ENCODE measurements around the gene HAX1.

- TF ChIP-seq POLR2A (IDR thresholded peaks at IDR 0.05; ENCODE audit: low read length) = peak; percentile 24
- TF ChIP-seq GATA1 (IDR thresholded peaks at IDR 0.05; ENCODE audit: low read depth, low read length) = no peak
Observed at GRCh38 chr1:154324669-154325582, 52.5 kb downstream of the HAX1 start, which contains the start of gene ATP8B2.
